Inferior parietal cortex (tissue), 1 donor: ENCODE results near the gene WTAP.
"Not testable (repeated sequence)": the region's sequence is repeated elsewhere in the genome, so short reads cannot be mapped to it uniquely, and the experiment has no call there.

Experiments
- DNase-seq: peaks from one replicate; pipeline ENCODE4 v3.0.0-alpha.2; 2016; ENCODE audit errors: extremely low spot score

The WTAP gene

DNA sequence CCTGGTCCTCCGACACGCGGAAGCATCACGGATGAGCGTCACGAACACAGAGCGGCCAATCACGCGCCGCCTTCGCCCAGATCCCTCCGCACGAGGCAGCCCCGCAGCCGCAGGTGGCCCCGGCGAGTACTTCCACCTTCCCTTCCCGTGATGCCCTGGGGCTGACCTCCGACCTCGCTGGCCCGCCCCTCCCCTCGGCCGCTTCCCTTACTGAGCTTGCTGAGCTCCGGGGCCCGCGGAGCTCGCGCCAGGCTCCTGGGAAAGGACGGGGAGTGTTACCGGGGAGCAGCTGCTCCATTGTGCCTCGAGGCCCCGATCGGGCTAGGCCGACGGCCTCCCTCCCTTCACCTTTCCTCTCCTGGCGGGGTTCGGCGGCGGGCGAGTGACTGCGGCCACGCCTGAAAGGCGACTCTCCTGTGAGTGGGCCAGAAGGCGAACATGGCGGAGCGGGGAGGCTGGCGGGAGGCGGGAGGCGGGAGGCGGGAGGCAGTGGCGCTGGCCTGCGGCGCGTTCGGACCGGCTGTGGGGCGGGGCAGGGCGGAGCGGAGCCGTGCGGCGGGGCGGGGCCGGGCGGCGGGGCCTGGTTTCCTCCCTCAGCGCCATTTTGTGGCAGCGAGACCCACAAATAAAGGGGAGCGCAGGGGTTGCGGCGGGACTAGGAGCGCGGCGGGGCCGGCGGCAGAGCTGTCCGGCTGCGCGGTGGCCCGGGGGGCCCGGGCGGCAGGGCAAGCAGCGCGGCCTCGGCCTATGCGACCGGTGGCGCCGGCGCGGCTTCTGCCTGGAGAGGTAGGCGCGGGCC is at the start of gene WTAP:
TSS of gene WTAP (plus strand) at position 589 of the 799 bp plus-strand sequence. CDS start 8,760 bp downstream, outside the sequence.
- peak; percentile 94 for DNase-seq

DNA sequence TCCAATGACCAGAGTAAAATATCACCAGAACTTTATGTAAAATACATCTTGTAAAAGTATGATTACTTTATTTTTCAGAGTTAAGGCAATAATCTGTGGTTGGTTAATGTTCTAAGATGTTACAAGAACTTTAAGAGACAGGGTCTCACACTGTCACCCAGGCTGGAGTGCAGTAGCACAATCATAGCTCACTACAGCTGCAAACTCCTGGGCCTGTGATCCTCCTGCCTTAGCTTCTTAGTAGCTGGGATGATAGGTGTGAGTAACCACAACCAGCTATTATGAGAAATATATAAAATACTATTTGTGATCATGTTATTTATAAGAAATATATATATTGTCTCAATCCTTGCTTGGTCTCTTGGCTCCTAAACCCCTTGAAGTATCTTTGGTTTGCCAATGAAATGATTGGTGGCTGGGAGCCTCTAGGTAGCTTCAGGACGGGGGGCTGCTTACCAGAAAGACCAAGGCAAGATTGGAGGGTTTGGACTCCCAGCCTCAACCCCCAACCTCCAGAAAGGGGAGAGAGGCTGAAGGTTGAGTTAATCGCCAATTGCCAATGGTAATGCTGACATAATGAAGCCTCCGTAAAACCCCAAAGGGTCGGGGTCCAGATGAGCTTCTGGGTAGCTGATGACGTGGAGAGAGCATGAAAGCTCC is 49.7 kb upstream of the WTAP start:
- DNase-seq, result no peak

DNA sequence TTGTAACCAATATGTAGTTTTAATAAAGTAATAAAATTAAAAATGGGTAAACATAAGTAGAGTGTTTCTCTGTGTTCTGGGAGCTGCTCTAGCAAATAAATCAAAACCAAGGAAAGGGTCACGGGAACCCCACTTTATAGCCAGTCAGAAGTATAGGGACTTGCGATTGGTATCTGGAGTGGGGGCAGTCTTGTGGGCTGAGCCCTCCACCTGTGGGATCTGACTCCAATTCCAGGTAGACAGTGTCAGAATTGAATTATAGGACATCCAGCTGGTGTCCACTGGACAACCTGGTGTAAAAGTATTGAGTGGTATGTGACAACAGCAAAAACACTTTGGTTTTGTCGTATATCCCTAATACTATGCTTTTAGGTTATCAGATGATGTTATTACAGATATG is 48.7 kb upstream of the WTAP start:
- DNase-seq, result no peak

DNA sequence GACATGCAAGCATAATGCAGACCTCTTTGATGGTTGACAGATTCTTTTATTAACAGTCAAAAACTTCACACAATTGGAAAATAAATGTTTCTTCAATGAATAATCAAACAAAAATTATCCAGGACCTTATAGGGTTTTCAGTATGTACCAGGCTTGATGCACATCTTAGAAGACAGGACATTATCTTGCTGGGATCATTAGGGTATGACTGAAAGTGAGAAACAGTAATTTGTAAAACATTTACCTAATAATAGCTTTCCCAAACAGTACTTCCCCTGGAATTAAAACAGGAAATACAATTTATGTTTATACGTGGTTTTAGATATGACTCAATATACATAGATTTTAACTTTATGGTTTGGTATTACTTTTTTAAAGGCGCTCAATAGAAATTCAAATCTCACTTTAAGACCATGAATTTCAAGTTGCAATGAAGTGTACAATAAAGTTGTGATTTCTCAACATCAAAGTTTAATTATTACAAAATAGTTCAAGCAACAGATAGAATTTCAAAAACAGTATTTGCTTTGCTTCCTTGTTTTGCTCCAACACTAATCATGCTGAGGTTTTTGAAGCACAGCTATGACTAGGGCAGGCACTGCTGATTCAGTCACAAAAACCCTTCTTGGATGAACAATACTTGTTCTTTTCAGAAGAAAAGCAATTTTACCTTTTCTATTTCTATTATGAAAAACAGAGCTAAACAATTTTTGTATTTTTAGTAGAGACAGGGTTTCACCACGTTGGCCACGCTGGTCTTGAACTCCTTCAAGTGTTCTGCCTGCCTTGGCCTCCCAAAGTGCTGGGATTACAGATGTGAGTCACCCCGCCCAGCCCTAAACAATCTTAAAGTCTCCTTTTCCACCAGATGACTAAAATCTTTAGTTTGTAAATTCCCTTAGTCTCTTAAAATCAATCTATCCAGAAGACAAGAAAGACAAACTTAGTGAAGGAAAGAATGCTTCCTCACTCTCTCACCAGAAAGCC is 47.9 kb upstream of the WTAP start:
- no peak for DNase-seq

DNA sequence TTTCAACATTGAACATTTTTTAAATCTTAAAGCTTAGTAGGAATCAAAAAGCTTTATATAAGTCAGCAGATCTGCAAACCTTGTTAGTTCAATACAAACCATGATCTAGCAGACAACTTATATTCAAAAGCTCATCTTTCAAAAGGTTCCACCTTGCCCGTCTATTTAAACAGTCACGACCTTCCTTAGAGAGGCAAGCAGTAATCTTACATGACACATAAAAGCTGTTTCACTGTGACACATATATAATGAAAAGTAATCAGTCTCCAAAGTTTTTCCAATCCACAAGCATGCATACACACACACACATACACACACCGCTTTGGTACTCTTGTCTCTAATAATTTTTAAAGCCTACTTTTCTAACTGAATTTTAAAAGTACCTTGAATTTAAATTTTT is 47.2 kb upstream of the WTAP start:
- DNase-seq, result no peak

DNA sequence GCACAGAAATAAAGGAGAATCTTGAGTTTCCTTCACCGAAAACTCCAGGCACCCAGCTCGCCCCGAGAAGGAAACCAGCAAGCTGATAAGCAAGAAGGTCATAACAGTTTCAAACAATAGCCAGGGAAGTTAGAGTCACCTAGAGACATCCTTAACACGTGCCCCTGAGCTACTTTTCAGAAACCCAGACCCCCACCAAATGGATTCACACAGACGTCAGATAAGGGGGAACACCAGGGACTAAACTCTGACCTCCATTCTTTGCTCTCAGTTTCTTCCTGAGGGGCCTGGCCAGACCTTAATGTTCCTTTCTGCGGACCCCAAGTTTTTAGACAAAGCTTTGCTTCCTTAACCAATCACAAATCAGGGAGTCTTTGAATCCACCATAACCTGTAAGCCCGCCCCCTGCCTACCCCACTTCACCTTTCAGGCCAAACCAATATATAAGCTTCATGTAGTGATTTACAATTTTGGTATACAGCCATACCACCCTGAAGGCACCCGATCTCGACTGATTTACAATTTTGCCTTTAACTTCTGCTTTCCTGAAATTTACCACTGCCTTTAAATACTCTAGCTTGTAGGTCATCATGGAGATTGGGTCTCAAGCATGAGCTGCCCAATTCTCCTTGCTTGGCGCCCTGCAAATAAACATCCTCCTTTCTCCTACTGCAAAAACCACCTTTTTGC is 46.0 kb upstream of the WTAP start:
- no peak for DNase-seq

DNA sequence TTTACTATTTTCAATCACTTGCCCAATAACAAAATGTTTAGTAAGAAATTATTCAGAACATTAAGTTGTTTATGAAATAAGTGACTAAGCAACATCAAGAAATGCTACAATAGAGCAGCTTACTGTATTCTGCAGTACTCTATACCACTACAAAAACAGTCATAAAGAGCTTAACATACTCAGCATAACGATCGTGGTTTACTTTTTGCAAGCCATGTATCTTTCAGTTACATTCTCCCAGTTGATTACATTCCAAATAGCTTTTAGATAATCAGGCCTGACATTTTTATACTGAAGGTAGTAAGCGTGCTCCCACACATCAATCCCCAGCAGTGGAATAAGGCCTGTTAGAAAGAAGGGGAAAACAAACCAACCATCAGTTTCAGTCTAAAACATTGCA is 45.0 kb upstream of the WTAP start:
- DNase-seq, result no peak

DNA sequence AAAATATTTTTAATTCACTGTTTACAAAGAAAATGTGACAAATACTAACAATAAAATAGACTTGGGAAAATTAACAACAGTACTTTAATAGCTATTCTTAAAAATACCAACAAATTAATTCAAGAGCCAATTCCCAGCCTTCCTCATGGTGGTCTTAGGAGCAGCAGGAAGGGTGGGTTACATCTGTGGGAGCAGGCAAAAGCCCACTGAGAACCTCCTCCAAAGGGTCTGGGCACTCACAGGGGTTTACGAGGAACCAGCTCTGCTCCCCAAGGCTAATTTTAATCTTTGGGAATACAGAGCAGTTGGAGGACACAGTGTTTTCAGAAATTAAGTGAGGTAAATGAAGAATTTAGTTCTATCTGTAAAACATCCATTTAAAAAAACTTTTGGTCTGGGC is 44.5 kb upstream of the WTAP start:
- no peak for DNase-seq

DNA sequence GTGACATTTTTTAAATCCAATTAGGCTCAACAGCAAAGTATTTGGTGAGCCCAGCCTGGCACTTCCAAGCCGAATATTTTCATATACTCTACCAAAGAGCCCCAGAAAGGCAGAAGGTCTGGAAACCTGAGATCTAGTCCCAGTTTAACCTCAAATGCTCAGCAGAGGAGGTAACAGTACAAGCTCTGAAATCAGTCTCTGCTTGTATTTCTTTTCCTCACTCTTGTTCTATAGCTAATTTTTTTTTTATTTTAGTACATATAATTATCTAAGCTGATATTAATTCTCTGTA is 43.3 kb upstream of the WTAP start:
- no peak for DNase-seq

DNA sequence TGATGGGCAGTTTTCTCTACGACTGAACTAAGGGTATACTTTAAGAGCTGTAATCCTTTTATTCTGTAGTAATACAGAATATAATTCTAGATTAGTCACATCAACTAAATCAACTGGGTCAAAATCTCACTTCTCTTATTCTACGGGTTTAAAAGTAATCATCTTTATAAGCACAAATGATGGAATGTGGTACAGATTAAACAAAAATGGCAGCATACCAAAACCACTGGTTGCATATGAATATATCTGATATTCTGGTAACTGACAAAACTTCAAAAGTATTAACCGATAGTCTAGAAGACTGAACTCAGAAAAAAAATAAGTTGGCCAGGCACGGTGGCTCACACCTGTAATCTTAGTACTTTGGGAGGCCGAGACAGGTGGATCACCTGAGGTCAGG is 41.3 kb upstream of the WTAP start:
- DNase-seq, result no peak

DNA sequence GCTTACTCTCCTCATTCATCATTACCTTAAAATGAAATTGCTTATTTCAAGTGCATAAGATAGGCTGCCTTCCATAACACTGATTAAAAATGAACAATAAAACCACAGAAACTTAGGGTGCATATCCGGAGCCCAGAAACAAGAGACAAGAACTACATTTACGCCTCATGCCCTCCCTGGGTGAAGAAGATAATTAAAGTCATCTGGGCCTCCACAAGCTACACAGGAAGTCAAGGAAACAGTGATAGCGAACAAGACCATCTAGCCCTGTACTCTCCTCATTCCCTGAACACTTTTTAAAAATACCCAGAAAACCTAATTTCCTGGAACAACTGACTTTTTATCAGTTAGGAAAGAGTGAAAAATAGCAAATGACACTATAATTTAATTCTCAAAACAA is 40.6 kb upstream of the WTAP start:
- no peak for DNase-seq

DNA sequence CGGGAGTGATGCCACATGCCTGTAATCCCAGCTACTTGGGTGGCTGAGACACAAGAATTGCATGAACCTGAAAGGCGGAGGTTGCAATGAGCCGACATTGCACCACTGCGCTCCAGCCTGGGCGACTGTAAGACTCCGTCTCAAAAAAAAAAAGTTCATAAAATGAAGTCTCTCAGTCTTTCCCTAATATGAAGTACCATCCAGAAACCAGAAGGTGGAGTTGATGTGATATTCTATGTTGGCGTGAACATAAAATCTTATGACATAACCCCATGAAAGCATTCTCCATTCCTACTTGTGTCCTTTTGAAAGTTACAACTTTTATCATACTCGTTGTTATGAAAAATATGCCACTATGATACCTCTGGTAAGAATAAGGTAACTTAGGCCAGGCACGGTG is 40.0 kb upstream of the WTAP start:
- no peak for DNase-seq

DNA sequence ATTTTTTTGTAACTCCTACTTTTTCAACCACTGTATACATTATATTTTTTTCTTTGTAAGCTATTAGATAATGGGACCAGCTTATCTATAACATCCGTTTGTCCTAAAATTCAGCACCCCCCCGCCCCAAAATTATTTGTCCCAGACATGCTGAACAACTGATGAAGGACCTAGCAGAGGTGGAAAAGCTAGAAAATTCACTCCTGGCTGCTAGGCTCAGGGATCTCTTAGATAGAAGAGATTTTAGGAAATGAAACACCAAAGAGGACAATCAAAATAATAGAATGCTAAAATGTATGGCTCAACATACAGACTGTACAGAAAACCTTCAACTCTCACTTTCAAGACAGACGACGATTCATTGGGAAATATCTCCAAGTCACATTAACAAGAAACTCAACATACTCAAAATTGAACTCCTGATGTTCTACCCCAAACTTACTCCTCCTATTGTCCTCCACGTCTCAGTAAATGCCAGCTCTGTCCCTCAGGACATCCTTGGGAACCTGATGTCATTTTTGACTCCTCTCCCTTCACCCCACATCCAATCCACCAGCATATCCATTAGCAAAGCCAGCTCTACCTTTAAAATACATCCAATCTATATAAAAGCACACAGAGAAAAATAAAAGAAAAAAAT is 38.9 kb upstream of the WTAP start:
- DNase-seq, result no peak

DNA sequence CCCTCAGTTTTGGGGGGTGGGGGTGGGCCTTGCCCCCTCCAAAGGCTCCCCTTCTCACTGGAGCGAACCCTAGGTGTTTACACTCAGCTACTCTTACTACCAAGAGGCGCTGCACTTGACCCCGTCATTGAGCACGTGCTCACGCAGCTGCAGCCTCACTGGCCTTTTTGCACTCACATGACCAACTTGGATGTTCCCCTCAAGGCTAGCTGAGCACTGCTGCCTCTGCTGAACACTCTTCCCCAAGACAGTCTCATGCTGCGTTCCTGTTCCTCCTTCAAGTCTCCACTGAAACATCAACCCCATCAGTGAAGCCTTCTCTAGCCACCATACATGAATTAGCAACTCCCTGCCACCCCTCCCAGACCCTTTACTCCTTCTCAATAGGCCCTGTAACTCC is 38.3 kb upstream of the WTAP start:
- no peak for DNase-seq

DNA sequence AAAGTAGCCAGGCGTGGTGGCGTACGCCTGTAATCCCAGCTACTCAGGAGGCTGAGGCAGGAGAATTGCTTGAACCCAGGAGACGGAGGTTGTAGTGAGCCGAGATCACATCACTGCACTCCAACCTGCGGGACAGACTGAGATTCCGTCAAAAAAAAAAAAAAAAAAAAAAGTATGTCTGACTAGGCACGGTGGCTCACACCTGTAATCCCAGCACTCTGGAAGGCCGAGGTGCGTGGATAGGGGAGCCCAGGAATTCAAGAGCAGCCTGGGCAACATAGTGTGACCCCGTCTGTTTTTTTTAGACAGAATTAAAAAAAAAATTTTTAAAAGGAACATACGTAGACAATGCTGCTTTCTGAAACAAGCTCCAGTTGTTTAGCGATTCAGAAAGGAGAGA is 37.2 kb upstream of the WTAP start:
- not testable (repeated sequence) for DNase-seq

DNA sequence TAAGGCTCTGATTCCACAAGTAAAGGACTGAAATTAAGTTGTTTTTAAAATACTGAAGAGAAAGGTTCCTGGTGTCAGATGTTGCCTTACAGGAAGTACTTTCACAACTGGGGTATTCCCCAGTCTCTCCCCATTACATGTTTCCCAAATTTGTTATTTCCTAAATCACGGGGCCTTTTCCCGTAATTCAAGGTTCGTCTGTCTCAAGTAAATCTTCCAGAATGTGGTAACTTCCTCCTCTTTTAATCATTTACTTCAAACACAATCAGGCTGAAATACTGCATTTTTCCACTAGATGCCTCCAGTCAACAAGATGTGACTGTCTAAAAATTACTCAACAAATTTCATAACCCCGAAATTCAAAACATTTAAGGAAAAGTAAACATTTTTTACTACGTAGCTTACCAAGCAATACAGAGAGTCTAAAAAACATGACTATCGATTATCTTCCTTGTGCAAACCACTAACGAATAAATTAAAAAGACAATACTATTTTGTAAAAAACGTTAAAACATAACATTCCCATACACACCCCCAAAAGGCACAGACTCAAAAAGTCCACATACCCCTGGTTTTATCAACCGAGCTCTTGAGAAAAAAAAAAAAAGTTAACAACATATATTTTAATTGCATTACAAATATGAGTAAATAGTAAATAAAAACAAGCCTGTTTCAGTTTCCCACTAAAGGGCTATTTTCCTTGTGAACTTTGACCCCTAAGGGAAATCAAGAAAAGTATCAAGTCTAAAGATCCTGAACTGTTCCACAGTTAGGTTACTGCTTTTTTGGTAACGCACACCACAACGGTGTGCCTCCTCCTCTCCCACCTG is 36.0 kb upstream of the WTAP start:
- DNase-seq, result peak; percentile 83

DNA sequence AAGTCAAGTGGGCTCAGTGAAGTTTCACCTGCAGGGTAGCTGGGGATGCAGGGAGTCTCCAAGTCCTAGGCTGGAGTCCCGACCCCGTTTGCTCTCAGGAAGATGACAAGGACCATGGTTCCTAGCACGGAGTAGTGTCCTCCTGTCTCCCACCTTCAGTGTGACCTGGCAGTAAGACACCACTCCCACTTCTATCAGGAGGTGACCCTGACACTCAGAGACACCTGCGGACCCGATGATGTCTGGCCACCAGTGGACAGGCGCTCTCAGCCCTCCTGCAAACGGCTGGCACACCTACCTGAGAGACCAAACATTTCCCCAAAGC is 35.4 kb upstream of the WTAP start:
- no peak for DNase-seq

DNA sequence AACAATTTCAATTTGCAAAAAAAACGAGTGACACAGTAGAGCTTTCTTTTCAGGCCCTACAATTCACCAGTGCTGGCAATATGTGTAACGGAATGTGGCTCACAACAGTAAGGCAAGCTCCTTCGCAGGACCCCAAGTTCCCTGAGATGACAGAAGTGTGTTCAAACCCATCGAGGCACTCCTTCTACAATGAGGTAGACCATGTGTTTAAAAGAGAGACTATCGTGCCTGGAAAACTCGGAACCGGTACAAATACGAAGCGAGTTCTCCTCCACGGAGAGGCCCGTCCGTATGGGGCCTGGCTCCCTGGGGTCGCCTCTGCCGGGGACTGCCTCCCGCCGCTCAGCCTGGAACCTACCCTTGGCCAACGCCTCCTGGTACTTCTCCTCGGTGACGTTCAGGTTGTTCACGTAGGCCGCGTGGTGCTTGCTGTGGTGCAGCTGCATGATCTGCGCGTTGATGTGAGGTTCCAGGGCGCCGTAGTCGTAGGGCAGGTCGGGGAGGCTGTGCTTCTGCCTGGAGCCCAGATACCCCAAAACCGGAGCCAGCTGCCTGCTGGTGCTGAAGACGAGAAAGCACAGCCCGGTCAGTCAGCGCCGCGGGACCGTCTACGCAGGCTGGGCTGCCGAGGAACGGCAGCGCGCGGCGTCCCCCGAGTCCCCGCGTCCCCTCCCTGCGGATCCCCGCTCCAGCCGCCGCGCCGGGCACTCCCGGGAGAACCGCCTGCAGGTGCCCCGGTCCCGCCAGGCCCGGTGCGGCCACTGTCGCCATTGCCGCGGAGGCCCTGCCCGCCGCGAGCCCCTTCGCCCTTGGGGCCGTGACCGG is 34.8 kb upstream of the WTAP start:
- peak; percentile 33 for DNase-seq

DNA sequence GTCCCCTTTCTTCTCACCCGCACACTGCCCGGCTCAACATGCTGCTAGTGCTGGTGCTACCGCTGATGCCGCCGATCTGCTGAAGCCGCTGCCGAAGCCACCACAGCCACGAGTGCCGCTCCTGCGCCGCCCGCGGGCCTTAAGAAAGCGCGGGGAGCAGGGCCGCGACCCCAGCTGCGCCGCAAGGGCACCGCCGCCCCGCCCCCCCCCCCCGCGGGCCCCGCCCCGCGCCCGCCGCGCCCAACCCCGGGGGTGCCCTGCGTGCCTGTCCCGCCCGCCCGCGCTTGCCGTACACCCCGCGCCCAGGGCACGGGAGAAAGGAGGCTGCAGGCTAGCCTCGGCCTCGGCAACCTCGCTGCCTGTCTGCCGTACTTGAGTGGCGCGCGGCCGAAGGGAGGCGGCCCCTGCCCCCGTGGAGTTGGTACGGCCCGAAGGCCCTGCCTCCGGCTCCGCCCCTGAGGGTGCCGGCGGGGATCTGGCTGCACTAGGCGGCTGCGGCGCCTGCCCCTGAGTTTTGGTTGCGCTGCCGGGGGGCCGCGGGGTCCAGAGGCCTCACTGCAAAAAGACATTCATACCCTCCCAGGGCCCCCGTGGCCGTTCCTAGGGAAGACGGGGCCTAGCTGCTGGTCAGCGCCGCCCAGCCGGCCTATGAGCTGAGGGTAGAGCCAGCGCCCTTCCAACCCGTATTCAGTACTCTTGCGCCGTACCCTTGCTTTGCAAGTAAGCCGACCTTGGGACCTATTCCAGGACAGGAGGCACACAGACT is 34.0 kb upstream of the WTAP start, which contains the start of gene SOD2:
TSS of gene SOD2 (minus strand) at position 114 of the 766 bp plus-strand sequence. CDS start at position 40, 74 bp downstream.
- DNase-seq, result peak; percentile 80
